HG02623 (cell line): Measurements from ENCODE around the gene ZNF653.
A peak's percentile ranks its signal among the peaks of the same experiment; 100 is the strongest.
"Not testable (repeated sequence)": the region's sequence is repeated elsewhere in the genome, so short reads cannot be mapped to it uniquely, and the experiment has no call there.

Experiments
- ATAC-seq: cut with Tn5 transposase; IDR thresholded peaks from one replicate; pipeline ENCODE4 v1.9.1; 2021; ENCODE audit warnings: moderate library complexity; ENCODE audit not compliant: unreplicated experiment

ZNF653 gene

DNA sequence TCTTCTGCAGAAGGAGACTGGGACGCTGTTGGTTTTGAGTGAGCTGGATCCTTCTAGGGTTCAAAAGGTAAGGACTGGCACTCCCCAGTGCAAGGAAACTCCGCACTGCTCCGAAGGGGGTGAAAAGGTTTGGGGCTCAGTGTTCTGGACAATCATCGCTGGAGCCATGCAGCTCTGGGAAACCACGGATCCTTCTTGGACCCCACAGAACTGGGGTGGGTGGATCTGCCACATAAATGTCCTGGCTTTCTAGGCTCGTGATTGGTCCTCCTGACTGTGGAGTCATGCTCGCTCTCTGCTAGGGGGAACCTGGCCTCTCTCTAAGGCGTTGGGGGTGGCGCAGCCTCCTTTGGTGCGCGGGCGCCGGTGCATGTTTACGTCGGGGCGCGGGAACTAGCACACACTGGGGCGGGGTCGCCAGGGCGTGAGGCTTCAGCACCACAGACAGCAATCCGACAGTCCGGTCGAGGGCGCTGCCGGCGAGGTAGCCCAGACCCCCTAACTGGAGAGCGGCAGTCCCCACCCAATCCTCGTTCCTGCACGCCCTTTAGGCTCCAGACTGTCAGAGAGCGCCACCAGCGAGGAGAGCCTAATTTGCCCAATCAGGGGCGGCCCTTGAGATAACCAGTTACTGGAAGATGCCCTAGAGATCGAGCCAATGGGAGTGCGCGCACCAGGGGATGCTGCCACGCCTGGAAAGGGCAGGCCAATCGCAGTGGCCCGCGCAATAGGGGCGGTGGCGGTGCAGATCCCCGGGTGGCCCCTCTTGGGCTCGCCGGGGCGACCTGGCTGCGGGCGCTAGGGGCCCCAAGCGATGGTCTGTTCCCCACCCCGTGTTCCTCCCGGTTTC, 23.9 kb downstream of the ZNF653 start:
- ATAC-seq, result peak; percentile 28

DNA sequence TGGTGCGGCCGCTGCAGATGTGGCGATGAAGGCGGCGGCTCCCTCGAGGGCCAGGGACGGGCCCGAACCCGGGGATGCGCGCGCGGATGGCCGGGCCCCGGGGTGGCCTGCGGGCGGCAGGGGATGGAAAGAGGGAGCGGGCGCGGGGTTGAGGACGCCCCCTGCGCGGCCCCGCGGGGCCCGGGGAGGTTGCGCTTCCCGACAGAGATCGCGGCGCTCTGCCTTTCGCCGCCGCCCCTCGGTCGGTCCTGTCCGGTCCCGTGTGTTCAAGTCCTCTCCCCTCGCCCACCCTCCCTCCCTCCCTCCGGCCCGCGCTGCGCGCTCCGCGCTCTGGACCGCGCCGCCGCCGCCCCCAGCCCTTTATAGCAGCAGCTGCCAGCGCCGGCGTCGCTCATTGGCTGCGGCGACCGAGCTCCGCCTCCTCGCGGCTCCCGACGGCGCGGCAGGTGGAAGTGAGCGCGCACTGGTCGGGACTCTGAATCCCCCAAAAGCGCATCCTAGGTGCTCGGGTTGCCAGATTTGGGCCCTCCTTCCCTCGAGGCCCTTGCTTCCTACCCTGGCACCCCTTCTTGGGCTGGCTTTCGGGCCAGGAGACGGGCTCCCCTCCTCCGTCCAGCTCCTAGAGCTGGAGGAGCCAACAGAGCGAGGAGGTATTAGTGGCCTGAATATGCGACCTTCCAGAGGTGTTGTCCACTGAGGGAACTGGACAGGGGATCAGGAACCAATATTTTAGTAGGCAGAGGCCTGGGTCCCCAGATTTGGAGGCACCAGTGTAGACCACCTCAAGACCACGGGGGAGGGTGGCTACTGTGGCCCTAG, 24.7 kb downstream of the ZNF653 start, which contains the start of gene ELAVL3:
ELAVL3 (minus strand) TSS at position 332 of the 819 bp plus-strand sequence. CDS start 438 bp downstream, outside the sequence.
- ATAC-seq, result no peak

- ATAC-seq, result no peak
Measured at GRCh38 chr19:11479898-11480714, 25.5 kb downstream of the ZNF653 start.

GRCh38 chr19:11479090-11479897, 26.3 kb downstream of the ZNF653 start:
- no peak for ATAC-seq

DNA sequence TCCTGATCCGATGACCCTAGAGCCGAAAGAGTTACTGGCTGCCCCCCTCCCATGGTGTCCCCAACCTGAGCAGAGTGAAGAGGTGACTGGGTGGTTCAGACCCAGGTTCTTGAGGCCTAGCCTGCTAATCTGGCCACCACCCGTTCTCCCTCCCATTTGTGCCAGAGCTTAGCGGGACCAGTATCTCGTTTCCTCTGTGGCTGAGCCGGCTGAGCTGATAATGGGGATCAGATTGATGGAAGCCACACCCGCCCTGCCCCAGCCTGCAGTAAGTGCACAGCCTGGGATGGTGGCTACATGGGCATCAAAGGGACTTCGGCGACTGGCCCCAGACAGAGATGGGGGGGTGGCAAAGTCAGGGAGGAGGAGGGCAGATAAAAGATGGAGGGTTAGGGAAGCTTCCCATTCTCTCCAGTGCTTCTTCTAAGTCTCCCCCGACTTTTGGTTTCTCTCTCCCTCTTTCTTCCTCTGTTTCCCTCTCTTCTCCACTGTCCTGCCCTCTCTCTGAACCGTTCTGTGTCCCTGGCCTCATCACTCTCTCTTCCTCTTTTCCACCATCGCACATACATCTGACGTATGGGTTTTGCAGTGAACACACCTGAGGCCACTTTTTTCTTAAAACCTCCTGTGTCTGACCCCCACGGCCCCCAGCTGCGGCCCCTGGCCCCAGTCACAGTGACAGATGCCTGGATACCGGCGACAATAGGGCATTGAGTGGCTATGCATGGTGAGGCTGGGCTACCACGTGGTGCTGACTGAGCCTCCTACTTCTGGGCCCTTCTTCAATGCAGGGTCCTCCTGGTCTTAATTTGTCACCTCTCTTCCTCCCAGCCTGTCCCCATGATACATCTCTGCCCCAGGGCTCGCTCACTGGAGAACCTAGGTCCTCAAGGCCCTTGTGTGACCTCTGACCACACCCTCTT, 27.2 kb downstream of the ZNF653 start:
- no peak for ATAC-seq

GRCh38 chr19:11475861-11476260, 29.8 kb downstream of the ZNF653 start:
- ATAC-seq, result no peak

DNA sequence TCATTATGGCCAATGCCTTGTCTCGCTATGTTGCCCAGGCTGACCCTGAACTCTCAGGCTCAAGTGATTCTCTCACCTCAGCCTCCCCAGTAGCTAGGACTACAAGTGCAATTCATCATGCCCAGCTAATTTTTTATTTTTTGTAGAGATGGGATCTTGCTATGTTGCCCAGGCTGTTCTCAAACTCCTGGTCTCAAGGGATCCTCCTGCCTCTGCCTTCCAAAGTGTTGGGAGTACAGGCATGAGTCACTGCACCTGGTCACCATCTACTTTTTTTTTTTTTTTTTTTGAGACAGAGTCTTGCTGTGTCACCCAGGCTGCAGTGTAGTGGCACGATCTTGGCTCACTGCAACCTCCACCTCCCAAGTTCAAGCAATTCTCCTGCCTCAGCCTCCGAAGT, 30.3 kb downstream of the ZNF653 start:
- not testable (repeated sequence) for ATAC-seq

GRCh38 chr19:11473725-11474124, 31.9 kb downstream of the ZNF653 start:
- ATAC-seq, result no peak

DNA sequence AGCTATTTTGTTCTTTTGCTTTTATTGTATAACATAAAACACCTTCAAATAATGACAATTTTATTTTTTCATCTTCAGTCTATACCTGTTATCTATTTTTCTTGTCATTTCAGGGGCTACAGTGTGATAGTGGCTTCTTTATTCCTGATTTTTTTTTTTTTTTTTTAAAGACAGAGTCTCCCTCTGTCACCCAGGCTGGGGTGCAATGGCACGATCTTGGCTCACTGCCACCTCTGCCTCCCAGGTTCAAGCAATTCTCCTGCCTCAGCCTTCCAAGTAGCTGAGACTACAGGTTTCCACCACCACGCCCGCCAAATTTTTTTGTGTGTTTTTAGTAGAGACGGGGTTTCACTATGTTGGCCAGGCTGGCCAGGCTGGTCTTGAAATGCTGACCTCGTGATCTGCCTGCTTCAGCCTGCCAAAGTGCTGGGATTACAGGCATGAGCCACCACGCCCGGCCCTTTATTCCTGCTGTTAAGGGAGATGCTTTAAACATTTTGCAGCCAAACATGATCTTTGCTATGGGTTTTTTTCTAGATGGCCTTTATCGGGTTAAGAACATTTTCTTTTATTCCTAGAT, 37.3 kb downstream of the ZNF653 start:
- not testable (repeated sequence) for ATAC-seq

- no peak for ATAC-seq
Measured at GRCh38 chr19:11465600-11465999, 40.0 kb downstream of the ZNF653 start.

DNA sequence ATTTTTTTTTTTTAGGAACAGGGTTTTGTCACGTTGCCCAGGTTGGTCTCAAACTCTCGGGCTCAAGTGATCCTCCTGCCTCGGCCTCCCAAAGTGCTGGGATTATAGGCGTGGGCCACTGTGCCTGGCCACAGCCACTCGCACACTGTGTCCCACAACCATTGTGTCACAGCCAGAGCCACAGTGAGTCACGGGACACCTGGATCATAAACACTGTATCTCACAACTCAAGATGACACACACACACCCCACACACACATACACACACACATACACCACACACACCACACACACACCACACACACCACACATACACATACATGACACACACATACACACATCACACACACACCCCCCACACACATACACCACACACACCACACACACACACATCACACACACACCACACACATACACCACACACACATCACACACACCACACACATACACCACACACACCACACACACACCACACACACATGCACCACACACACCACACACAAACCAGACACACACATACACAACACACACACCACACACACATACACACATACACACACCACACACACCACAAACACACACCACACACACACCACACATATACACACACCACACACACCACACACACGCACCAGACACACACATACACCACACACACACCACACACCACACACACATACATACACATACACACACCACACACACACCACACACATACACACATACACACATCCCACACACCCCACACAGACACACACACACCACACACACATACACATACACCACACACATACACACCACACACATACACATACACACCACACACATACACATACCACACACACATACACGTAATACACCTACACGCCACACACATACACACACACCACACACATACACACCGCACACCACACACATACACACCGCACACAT, 41.0 kb downstream of the ZNF653 start:
- no peak for ATAC-seq

GRCh38 chr19:11463391-11463790, 42.2 kb downstream of the ZNF653 start:
- ATAC-seq, result no peak

DNA sequence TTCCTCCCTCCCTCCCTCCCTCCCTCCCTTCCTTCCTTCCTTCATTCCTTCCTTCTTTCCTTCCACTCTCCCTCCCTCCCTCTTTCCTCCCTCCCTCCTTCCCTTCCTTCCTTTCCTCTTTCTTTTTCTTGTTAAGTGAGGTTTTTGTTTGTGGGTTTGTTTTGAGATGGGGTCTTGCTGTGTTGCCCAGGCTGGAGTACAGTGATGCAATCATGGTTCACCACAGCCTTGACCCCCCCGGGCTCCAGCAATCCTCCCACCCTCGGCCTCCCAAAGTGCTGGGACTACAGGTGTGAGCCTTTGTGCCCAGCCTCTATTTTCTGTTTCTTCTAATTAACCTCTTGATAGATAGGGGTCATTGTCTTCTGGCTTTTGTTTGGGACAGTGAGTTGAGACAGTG, 44.2 kb downstream of the ZNF653 start:
- no peak for ATAC-seq

DNA sequence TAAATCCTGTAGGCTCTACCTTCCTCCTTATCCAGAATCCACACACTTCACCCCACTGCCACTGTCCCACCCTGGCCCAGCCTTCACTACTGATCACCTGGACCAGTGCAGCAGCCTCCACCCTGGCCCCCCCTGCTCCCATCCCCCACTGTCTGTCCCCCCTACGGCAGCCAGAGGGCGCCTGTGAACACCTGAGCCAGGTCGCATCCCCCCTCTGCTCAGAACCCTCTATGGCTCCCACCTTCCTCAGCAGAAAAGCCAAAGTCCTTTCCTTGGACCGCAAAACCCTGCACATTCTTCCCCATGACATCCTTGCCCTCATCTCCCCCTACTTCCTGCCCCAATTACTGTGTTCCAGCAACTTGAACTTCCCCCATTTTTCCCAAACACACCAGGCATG, 45.4 kb downstream of the ZNF653 start:
- ATAC-seq, result no peak

DNA sequence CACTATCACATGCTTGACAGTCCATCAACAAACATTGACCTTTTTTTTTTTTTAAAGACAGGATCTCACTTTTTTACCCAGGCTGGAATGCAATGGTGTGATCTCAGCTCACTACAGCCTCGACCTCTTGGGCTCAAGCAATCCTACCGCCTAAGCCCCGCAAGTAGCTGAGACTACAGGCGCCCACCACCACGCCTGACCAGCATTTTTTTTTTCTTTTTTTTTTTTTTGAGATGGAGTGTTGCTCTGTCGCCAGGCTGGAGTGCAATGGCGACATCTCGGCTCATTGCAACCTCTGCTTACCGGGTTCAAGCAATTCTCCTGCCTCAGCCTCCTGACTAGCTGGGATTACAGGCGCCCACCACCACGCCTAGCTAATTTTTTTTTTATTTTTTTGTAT, 46.7 kb downstream of the ZNF653 start:
- ATAC-seq, result not testable (repeated sequence)

DNA sequence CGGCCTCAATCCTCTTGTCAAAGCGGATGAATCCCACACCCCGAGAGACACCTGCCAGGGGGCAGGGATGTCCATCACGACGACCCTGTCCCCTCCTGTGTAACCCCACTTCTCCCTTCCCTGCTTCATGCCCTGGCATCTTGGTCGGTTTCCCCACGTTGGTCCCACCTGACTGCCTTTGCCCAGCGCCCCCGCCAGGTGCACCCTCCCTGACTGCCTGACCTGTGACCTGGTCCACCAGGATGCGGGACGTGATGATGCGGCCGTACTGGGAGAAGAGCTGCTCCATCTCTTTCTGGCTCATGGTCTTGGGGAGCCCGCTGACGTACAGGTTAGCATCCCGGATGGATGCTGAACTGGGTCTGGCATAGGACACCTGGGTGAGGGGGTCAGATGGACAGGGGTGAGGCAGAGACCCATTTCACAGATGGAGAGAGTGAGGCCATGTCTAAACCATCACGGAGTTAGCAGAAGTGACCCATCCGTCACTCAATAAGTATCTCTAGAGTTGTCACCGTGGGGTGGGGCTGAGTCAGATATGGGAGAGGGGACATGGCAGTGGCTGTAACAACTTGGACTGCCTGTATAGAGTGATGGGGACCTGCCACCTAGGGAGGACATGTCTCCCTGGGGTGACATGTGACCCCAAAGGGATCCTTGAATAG, 47.3 kb downstream of the ZNF653 start:
- ATAC-seq, result no peak

DNA sequence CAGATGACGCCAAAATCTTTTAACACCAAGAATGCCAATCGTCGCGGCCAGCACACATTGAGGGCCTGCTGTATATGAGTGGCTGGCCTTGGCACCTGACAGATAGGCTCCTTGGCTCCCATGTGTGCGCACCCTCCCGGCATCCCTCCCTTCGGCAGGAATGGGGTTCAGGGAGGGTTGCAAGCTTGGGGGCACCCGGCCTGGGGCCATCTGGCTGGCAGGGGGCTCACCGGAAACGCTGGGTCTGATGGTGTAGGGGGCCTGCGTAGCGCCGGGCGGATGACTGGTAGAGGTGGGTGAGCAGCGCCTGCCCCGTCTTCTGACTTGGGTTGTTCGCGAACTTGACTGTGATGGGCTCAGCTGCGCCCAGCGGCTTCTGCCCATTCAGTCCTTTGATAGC, 47.8 kb downstream of the ZNF653 start:
- no peak for ATAC-seq
